ENCODE results near the gene CPPED1. TPM values are rescaled to one million over a fixed set of nuclear protein-coding genes. Genes with fewer than 3 reads are reported as not detected.

Gene CPPED1
- total RNA-seq, 2 experiments from 2014 or later = 1.4 to 2.3 TPM

- Mint-ChIP-seq H3K27ac (no peak overlapping the region), H3K9me3 (no peaks in the 10 kb centered on the region), H3K27me3 (no peaks in the 10 kb centered on the region), H3K4me3 (peak overlapping the region; percentile 34), H3K36me3 (ENCODE audit: low read depth) (no peaks in the 10 kb centered on the region), H3K4me1 (ENCODE audit: low read depth) (peaks cover 21% of the 10 kb centered on the region)
- no peak overlapping the region for H3K4me3 ChIP-seq (ENCODE audit: low read length)
- DNase-seq (peak in 2 of 14 experiments; percentile 4 to 21), ATAC-seq (ENCODE audit: poor library complexity) (no peak)
- no peak for TF ChIP-seq CTCF (IDR thresholded peaks at IDR 0.05)
- intact Hi-C loops (cut with DNase I, micrococcal nuclease) = no loop called here
- CTCF ChIA-PET = no interaction called here
- no peaks in the 10 kb centered on the region for H3K27me3 ChIP-seq (ENCODE audit: control insufficient read depth in 1 of 2, insufficient read depth in 2 of 2, low read length in 2 of 2)
- H3K9me3 ChIP-seq (ENCODE audit: control insufficient read depth in 1 of 2, insufficient read depth in 1 of 2, low read length in 2 of 2) = no peaks in the 10 kb centered on the region
- H3K4me1 ChIP-seq (ENCODE audit: insufficient read depth, low read length) = peaks cover 9% of the 10 kb centered on the region
- no peak overlapping the region for H3K27ac ChIP-seq (ENCODE audit: low read depth in 1 of 2, low read length in 2 of 2)
- POLR2A ChIA-PET = no interaction called here
- H3K36me3 ChIP-seq (ENCODE audit: insufficient read depth, low read length) = no peaks in the 10 kb centered on the region
Measured at GRCh38 chr16:12677502-12677901, 126.2 kb downstream of the CPPED1 start.

- CTCF ChIA-PET = no interaction called here
- H3K9me3 Mint-ChIP-seq = peaks cover 2% of the 10 kb centered on the region
- peaks cover 21% of the 10 kb centered on the region for H3K4me1 Mint-ChIP-seq (ENCODE audit: low read depth)
- DNase-seq = no peak
- H3K27ac Mint-ChIP-seq = no peak overlapping the region
- Histone ChIP-seq H3K27me3 (ENCODE audit: control insufficient read depth in 1 of 2, insufficient read depth in 2 of 2, low read length in 2 of 2) (no peaks in the 10 kb centered on the region), H3K36me3 (ENCODE audit: insufficient read depth, low read length) (no peaks in the 10 kb centered on the region), H3K4me1 (ENCODE audit: insufficient read depth, low read length) (peaks cover 9% of the 10 kb centered on the region), H3K9me3 (ENCODE audit: control insufficient read depth in 1 of 2, insufficient read depth in 1 of 2, low read length in 2 of 2) (no peaks in the 10 kb centered on the region), H3K27ac (ENCODE audit: low read depth in 1 of 2, low read length in 2 of 2) (no peak overlapping the region), H3K4me3 (ENCODE audit: low read length) (no peak overlapping the region)
- no peaks in the 10 kb centered on the region for H3K36me3 Mint-ChIP-seq (ENCODE audit: low read depth)
- TF ChIP-seq CTCF (IDR thresholded peaks at IDR 0.05) = no peak
- no peak overlapping the region for H3K4me3 Mint-ChIP-seq
- intact Hi-C loops (cut with DNase I, micrococcal nuclease) = no loop called here
- POLR2A ChIA-PET = no interaction called here
- no peaks in the 10 kb centered on the region for H3K27me3 Mint-ChIP-seq
- ATAC-seq (ENCODE audit: poor library complexity) = no peak
Measured at GRCh38 chr16:12675852-12676251, 127.8 kb downstream of the CPPED1 start.

- Mint-ChIP-seq H3K27ac (no peak overlapping the region), H3K9me3 (peaks cover 2% of the 10 kb centered on the region), H3K36me3 (ENCODE audit: low read depth) (no peaks in the 10 kb centered on the region), H3K27me3 (no peaks in the 10 kb centered on the region), H3K4me1 (ENCODE audit: low read depth) (peaks cover 21% of the 10 kb centered on the region), H3K4me3 (no peak overlapping the region)
- H3K27me3 ChIP-seq (ENCODE audit: control insufficient read depth in 1 of 2, insufficient read depth in 2 of 2, low read length in 2 of 2) = no peaks in the 10 kb centered on the region
- peaks cover 9% of the 10 kb centered on the region for H3K4me1 ChIP-seq (ENCODE audit: insufficient read depth, low read length)
- POLR2A ChIA-PET = no interaction called here
- intact Hi-C loops (cut with DNase I, micrococcal nuclease) = no loop called here
- no peak for TF ChIP-seq CTCF (IDR thresholded peaks at IDR 0.05)
- no peak overlapping the region for H3K4me3 ChIP-seq (ENCODE audit: low read length)
- ATAC-seq (ENCODE audit: poor library complexity) (no peak), DNase-seq (no peak)
- H3K9me3 ChIP-seq (ENCODE audit: control insufficient read depth in 1 of 2, insufficient read depth in 1 of 2, low read length in 2 of 2) = no peaks in the 10 kb centered on the region
- CTCF ChIA-PET = no interaction called here
- H3K27ac ChIP-seq (ENCODE audit: low read depth in 1 of 2, low read length in 2 of 2) = no peak overlapping the region
- no peaks in the 10 kb centered on the region for H3K36me3 ChIP-seq (ENCODE audit: insufficient read depth, low read length)
Measured at GRCh38 chr16:12675046-12675445, 128.6 kb downstream of the CPPED1 start.

All from CD4-positive, alpha-beta T cell (primary cell).